ENCODE data around the gene IHH.

The IHH gene

GRCh38 chr2:219042157-219042556 lies 18.6 kb downstream of the IHH start:
- DNase-seq (no peak), ATAC-seq (replicated peaks) (no peak)
- Mint-ChIP-seq H3K27ac (no peak overlapping the region), H3K4me3 (no peak overlapping the region), H3K27me3 (peaks cover 85 to 99% of the 10 kb centered on the region in 2 donors), H3K4me1 (ENCODE audit: low read depth in 2 of 2) (peaks cover 6 to 8% of the 10 kb centered on the region in 2 donors), H3K9me3 (no peaks in the 10 kb centered on the region), H3K36me3 (ENCODE audit: insufficient read depth) (peaks cover 1% of the 10 kb centered on the region)

GRCh38 chr2:219041252-219041651 lies 19.5 kb downstream of the IHH start, which contains the start of gene CFAP65:
Gene CFAP65 (minus strand): TSS chr2:219041516. CDS start chr2:219039048, 2,468 bp downstream.
- no peak for ATAC-seq (replicated peaks)
- Mint-ChIP-seq H3K27me3 (peaks cover 78 to 99% of the 10 kb centered on the region in 2 donors), H3K27ac (no peak within 1 kb of the TSS), H3K4me1 (ENCODE audit: low read depth in 2 of 2) (peaks cover 6 to 8% of the 10 kb centered on the region in 2 donors), H3K9me3 (no peaks in the 10 kb centered on the region), H3K36me3 (ENCODE audit: insufficient read depth) (peaks cover 3% of the 10 kb centered on the region), H3K4me3 (peak within 1 kb of the TSS; percentile 21 to 52)
- DNase-seq = no peak

GRCh38 chr2:219038600-219038999 lies 22.1 kb downstream of the IHH start:
- ATAC-seq (replicated peaks) (no peak), DNase-seq (no peak)
- H3K27me3 Mint-ChIP-seq = peaks cover 86 to 90% of the 10 kb centered on the region in 2 donors
- no peak overlapping the region for H3K4me3 Mint-ChIP-seq
- peaks cover 3% of the 10 kb centered on the region for H3K36me3 Mint-ChIP-seq (ENCODE audit: insufficient read depth)
- no peaks in the 10 kb centered on the region for H3K9me3 Mint-ChIP-seq
- H3K4me1 Mint-ChIP-seq (ENCODE audit: low read depth in 2 of 2) = peaks cover 6 to 8% of the 10 kb centered on the region in 2 donors
- no peak overlapping the region for H3K27ac Mint-ChIP-seq

DNA sequence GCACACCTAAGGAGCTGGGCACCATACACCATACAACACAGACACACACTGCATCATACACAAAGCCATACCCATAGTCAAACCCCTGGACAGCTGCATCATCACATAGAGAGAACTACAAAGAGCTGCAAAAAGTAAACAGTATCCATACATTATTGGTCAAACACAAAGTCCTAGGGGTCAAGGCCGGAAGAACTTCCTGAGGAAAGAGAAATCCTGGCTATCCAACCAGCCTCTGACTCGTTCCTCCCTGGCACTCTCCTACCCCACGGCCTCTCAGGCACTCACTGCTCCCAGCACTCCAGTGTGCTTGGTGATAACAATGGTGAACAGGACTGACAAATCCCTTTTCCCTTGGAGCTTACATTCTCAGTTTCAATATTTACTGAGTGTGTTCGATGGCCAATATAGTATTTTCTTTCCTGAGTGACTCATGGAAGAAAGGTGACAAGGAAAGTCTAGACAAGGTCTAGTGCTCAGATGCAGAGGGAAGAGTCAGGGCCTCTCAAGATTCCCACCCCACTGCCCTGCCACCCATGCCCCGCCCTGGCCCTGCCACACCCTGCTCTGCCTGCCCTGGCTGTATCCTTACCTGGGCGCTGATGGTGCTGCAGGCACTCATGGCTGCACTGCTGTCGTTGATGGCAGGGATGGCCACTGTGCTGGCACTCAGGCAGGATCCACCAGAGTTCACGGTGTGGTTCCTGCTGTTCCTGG lies 22.8 kb downstream of the IHH start:
- Mint-ChIP-seq H3K36me3 (ENCODE audit: insufficient read depth) (peaks cover 3% of the 10 kb centered on the region), H3K4me3 (no peak overlapping the region), H3K4me1 (ENCODE audit: low read depth in 2 of 2) (peaks cover 6 to 8% of the 10 kb centered on the region in 2 donors), H3K9me3 (no peaks in the 10 kb centered on the region), H3K27ac (no peak overlapping the region), H3K27me3 (peaks cover 84 to 86% of the 10 kb centered on the region in 2 donors)
- DNase-seq = no peak
- no peak for ATAC-seq (replicated peaks)

DNA sequence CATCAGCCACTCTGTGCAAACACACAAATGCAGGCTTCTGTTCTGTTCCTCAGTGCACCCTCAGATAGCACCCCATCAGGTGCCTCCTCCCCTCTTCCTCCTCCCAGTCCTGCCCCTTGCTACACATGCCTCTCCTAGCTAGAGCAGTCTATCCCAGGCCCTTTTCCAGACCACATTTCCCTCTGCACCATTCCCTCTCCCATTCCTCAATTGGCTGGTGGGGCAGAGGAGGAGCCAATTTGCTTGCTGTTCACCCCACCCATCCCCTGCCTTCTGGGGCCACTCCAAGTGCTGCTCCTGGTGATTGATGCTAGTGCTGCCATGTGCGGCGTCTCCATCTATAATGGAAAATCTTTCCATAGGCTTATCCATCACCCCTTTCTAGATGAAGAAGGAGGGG lies 24.8 kb downstream of the IHH start:
- no peaks in the 10 kb centered on the region for H3K9me3 Mint-ChIP-seq
- H3K4me1 Mint-ChIP-seq (ENCODE audit: low read depth in 2 of 2) = peaks cover 0 to 1% of the 10 kb centered on the region in 2 donors
- DNase-seq (no peak), ATAC-seq (replicated peaks) (no peak)
- H3K27me3 Mint-ChIP-seq = peaks cover 81 to 84% of the 10 kb centered on the region in 2 donors
- peaks cover 3% of the 10 kb centered on the region for H3K36me3 Mint-ChIP-seq (ENCODE audit: insufficient read depth)
- no peak overlapping the region for H3K4me3 Mint-ChIP-seq
- H3K27ac Mint-ChIP-seq = no peak overlapping the region

GRCh38 chr2:219034823-219035222 lies 25.9 kb downstream of the IHH start:
- H3K4me1 Mint-ChIP-seq (ENCODE audit: low read depth in 2 of 2) = peaks cover 0 to 2% of the 10 kb centered on the region in 2 donors
- peaks cover 3% of the 10 kb centered on the region for H3K36me3 Mint-ChIP-seq (ENCODE audit: insufficient read depth)
- H3K4me3 Mint-ChIP-seq = no peak overlapping the region
- peaks cover 79 to 84% of the 10 kb centered on the region in 2 donors for H3K27me3 Mint-ChIP-seq
- ATAC-seq (replicated peaks) = no peak
- no peak for DNase-seq
- no peaks in the 10 kb centered on the region for H3K9me3 Mint-ChIP-seq
- H3K27ac Mint-ChIP-seq = no peak overlapping the region

DNA sequence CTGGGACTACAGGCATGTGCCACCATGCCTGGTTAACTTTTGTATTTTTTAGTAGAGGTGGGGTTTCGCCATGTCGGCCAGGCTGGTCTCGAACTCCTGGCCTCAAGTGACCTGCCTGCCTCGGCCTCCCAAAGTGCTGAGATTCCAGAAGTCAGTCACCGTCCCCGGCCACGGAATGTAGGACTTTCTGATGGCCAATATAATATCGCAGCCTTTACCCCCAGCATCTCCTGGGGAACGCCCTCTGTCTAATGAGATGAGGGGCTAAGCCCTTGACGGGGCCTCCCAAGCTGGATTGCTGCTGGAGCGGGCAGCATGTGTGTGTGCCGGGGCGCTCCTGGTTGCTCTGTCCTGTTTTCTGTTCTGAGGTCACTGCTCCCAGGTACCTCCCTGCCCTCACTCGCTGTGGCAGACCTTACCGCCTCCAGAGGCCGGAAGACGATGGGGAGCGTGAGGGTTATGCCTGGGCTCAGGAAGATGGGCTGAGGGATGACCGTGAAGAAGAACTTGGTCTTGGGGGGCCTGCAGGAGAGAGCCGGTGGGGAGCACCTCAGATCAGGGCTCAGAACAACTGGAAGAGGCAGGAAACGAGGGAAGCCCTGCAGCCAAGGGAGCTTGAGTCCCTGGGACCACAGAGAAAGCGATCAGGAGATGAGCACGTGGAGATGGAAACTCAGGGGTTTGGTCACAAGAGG lies 28.5 kb downstream of the IHH start:
- Mint-ChIP-seq H3K36me3 (ENCODE audit: insufficient read depth) (peaks cover 2% of the 10 kb centered on the region), H3K4me1 (ENCODE audit: low read depth in 2 of 2) (peaks cover 0 to 3% of the 10 kb centered on the region in 2 donors), H3K4me3 (no peak overlapping the region), H3K27me3 (peaks cover 68 to 84% of the 10 kb centered on the region in 2 donors), H3K9me3 (no peaks in the 10 kb centered on the region), H3K27ac (no peak overlapping the region)
- ATAC-seq (replicated peaks) (no peak), DNase-seq (no peak)

- no peak for ATAC-seq (replicated peaks)
- DNase-seq = no peak
- H3K27ac Mint-ChIP-seq = no peak overlapping the region
- H3K27me3 Mint-ChIP-seq = peaks cover 68 to 77% of the 10 kb centered on the region in 2 donors
- H3K36me3 Mint-ChIP-seq (ENCODE audit: insufficient read depth) = no peaks in the 10 kb centered on the region
- H3K4me1 Mint-ChIP-seq (ENCODE audit: low read depth in 2 of 2) = peaks cover 0 to 3% of the 10 kb centered on the region in 2 donors
- no peak overlapping the region for H3K4me3 Mint-ChIP-seq
- H3K9me3 Mint-ChIP-seq = no peaks in the 10 kb centered on the region
Measured at GRCh38 chr2:219031005-219031738, 29.5 kb downstream of the IHH start.

GRCh38 chr2:219030177-219030940 lies 30.4 kb downstream of the IHH start:
- Mint-ChIP-seq H3K4me1 (ENCODE audit: low read depth in 2 of 2) (peaks cover 0 to 3% of the 10 kb centered on the region in 2 donors), H3K4me3 (no peak overlapping the region), H3K27ac (no peak overlapping the region), H3K27me3 (peaks cover 64 to 76% of the 10 kb centered on the region in 2 donors), H3K9me3 (no peaks in the 10 kb centered on the region), H3K36me3 (ENCODE audit: insufficient read depth) (no peaks in the 10 kb centered on the region)
- ATAC-seq (replicated peaks) = no peak
- no peak for DNase-seq

DNA sequence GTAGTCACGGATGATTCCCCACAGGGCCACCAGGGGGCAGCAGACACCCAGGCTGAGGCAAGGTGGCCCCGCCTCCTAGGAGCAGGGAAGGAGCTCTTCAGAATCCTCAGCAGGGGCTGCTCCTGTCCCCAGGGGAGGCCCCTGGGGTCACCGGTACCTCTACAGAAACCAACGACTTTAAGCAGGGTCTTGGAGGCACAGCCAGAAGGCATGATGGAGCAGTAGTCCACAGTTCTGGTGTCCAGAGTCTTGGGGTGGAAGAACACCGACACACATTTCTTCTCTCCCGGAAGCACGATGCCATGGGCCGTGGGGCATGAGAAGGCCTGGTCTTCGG lies 30.9 kb downstream of the IHH start:
- H3K27me3 Mint-ChIP-seq = peaks cover 63 to 76% of the 10 kb centered on the region in 2 donors
- H3K9me3 Mint-ChIP-seq = no peaks in the 10 kb centered on the region
- H3K27ac Mint-ChIP-seq = no peak overlapping the region
- peak; percentile 87 for ATAC-seq (replicated peaks)
- peaks cover 0 to 3% of the 10 kb centered on the region in 2 donors for H3K4me1 Mint-ChIP-seq (ENCODE audit: low read depth in 2 of 2)
- no peak overlapping the region for H3K4me3 Mint-ChIP-seq
- peak; percentile 70 to 73 (median 71) for DNase-seq
- H3K36me3 Mint-ChIP-seq (ENCODE audit: insufficient read depth) = no peaks in the 10 kb centered on the region

GRCh38 chr2:219028996-219029828 lies 31.5 kb downstream of the IHH start:
- H3K4me1 Mint-ChIP-seq (ENCODE audit: low read depth in 2 of 2) = peaks cover 0 to 3% of the 10 kb centered on the region in 2 donors
- DNase-seq (no peak), ATAC-seq (replicated peaks) (no peak)
- H3K4me3 Mint-ChIP-seq = no peak overlapping the region
- H3K27ac Mint-ChIP-seq = no peak overlapping the region
- no peaks in the 10 kb centered on the region for H3K9me3 Mint-ChIP-seq
- H3K36me3 Mint-ChIP-seq (ENCODE audit: insufficient read depth) = no peaks in the 10 kb centered on the region
- H3K27me3 Mint-ChIP-seq = peaks cover 58 to 74% of the 10 kb centered on the region in 2 donors

DNA sequence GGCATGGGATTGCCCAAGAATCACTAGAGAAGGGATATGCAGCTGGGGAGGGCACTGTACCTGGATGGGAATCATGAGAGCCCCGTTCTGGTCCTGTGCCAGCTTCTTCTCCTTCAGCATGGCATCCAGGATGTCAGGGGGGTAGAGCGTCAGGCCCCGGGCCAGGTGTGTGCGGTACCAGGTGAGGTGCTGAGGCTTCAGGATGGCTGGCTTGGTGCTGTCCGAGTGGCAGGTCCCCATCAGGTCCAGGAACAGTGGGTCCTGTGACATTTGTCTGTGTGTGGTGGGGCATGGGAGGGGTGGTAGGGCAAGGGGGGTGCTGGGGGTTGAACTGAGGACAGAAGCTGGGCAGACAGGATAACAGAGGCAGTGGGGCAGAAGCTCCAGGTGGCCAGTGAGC lies 32.6 kb downstream of the IHH start:
- ATAC-seq (replicated peaks) (no peak), DNase-seq (no peak)
- Mint-ChIP-seq H3K36me3 (ENCODE audit: insufficient read depth) (no peaks in the 10 kb centered on the region), H3K4me3 (no peak overlapping the region), H3K27ac (no peak overlapping the region), H3K9me3 (no peaks in the 10 kb centered on the region), H3K27me3 (peaks cover 50 to 83% of the 10 kb centered on the region in 2 donors), H3K4me1 (ENCODE audit: low read depth in 2 of 2) (peaks cover 0 to 3% of the 10 kb centered on the region in 2 donors)
